Activated naive CD8-positive, alpha-beta T cell treated with anti-CD3 and anti-CD28 coated beads for 36 hours (primary cell): ENCODE results near the gene BAIAP2L1. TPM values are rescaled to one million over a fixed set of nuclear protein-coding genes. Genes with fewer than 3 reads are reported as not detected.
A peak's percentile ranks its signal among the peaks of the same experiment; 100 is the strongest.
"Not testable (repeated sequence)": the region's sequence is repeated elsewhere in the genome, so short reads cannot be mapped to it uniquely, and the experiment has no call there.

Source experiments
- DNase-seq: peaks from one replicate; pipeline ENCODE4 v3.0.0; 2021
- H3K27ac Mint-ChIP-seq: one replicate; pipeline ENCODE4 v1.8.0; 2022; ENCODE audit warnings: mild to moderate bottlenecking, moderate library complexity, mixed read lengths
- H3K27me3 Mint-ChIP-seq: one replicate; pipeline ENCODE4 v1.8.0; 2022; ENCODE audit warnings: mild to moderate bottlenecking, mixed read lengths
- H3K36me3 Mint-ChIP-seq: one replicate; pipeline ENCODE4 v1.8.0; 2021; ENCODE audit warnings: mild to moderate bottlenecking, mixed read lengths
- H3K4me1 Mint-ChIP-seq: one replicate; pipeline ENCODE4 v1.8.0; 2021; ENCODE audit warnings: mixed read lengths
- H3K4me3 Mint-ChIP-seq: one replicate; pipeline ENCODE4 v1.8.0; 2022; ENCODE audit warnings: mild to moderate bottlenecking, moderate library complexity, mixed read lengths
- H3K9me3 Mint-ChIP-seq: one replicate; pipeline ENCODE4 v1.8.0; 2022; ENCODE audit warnings: mixed read lengths
- total RNA-seq, 2 experiments: library from RNA; stranded (reverse); gene quantifications; one replicate each; pipeline ENCODE4 v1.2.3, GENCODE V29; 2021

The BAIAP2L1 gene
- total RNA-seq, 2 experiments from 2014 or later, result 2.3 TPM

- H3K4me1 Mint-ChIP-seq, H3K4me3 Mint-ChIP-seq, H3K27ac Mint-ChIP-seq, H3K9me3 Mint-ChIP-seq, DNase-seq, H3K27me3 Mint-ChIP-seq, H3K36me3 Mint-ChIP-seq: not testable (repeated sequence)
Observed at GRCh38 chr7:98413655-98414054, 12.8 kb upstream of the BAIAP2L1 start.

DNA sequence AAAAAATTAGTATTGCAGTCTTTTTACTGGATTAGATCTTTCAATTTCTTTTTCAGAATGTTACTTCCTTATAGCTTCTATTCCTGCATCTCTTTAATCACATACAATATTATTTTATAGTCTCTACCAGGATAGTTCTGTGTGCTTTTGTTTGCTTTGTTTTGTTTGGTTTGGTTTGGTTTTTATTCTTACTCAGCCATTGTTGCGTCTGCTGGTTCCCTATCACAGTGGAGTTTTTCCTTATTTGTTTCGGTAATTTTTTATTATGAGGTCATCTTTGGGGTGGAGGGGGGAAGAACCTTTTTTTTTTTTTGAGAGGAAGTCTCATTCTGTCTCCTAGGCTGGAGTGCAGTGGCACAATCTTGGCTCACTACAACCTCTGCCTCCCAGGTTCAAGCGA lies 9.0 kb upstream of the BAIAP2L1 start:
- Mint-ChIP-seq H3K27me3 (no peaks in the 10 kb centered on the region), H3K27ac (no peak overlapping the region), H3K9me3 (no peaks in the 10 kb centered on the region), H3K4me3 (no peak overlapping the region), H3K4me1 (no peaks in the 10 kb centered on the region), H3K36me3 (no peaks in the 10 kb centered on the region)
- DNase-seq, result no peak

GRCh38 chr7:98408146-98408545 lies 7.3 kb upstream of the BAIAP2L1 start:
- not testable (repeated sequence) for H3K27ac Mint-ChIP-seq, H3K4me3 Mint-ChIP-seq, H3K4me1 Mint-ChIP-seq, H3K9me3 Mint-ChIP-seq, H3K27me3 Mint-ChIP-seq, H3K36me3 Mint-ChIP-seq, DNase-seq

DNA sequence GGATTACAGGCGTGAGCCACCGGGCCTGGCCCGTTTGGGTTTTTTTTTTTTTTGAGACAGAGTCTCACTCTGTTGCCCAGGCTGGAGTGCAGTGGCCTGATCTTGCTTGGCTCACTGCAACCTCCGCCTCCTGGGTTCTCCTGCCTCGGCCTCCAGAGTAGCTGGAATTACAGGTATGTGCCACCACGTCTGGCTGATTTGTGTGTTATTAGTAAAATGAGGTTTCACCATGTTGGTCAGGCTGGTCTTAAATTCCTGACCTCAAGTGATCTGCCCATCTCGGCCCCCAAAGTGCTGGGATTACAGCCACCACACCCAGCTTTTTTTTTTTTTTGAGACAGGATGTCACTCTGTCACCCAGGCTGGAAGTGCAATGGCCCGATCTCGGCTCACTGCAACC lies 5.9 kb upstream of the BAIAP2L1 start:
- no peaks in the 10 kb centered on the region for H3K36me3 Mint-ChIP-seq

DNA sequence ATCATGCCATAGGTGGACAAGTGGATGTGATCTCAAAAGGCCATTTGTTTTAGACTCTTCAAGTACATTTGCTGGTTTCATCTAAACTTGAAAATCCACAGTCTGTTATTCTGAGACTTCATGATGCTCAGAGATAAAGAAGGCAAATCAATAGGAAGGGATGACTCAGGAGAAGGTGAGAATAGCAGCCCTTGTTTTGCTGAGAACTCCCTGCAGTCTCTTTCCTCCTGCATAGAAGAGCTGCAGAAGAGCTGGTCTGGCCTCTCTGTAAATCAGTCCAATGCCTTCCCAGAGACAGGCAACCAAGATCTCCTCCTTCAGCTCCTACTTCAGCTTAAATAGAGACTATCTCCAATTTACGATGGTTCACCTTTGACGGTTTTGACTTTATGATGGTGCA lies 4.0 kb upstream of the BAIAP2L1 start:
- H3K36me3 Mint-ChIP-seq, result no peaks in the 10 kb centered on the region
- H3K4me1 Mint-ChIP-seq, result peaks cover 1% of the 10 kb centered on the region
- no peak overlapping the region for H3K4me3 Mint-ChIP-seq
- H3K27ac Mint-ChIP-seq, result no peak overlapping the region
- peaks cover 11% of the 10 kb centered on the region for H3K27me3 Mint-ChIP-seq
- no peaks in the 10 kb centered on the region for H3K9me3 Mint-ChIP-seq
- no peak for DNase-seq

More for the DNA sequence above, 5.9 kb upstream of the BAIAP2L1 start:
- H3K4me3 Mint-ChIP-seq, result no peak overlapping the region
- H3K27me3 Mint-ChIP-seq, result peaks cover 5% of the 10 kb centered on the region
- DNase-seq, result no peak
- H3K4me1 Mint-ChIP-seq, result no peaks in the 10 kb centered on the region
- no peaks in the 10 kb centered on the region for H3K9me3 Mint-ChIP-seq
- no peak overlapping the region for H3K27ac Mint-ChIP-seq

DNA sequence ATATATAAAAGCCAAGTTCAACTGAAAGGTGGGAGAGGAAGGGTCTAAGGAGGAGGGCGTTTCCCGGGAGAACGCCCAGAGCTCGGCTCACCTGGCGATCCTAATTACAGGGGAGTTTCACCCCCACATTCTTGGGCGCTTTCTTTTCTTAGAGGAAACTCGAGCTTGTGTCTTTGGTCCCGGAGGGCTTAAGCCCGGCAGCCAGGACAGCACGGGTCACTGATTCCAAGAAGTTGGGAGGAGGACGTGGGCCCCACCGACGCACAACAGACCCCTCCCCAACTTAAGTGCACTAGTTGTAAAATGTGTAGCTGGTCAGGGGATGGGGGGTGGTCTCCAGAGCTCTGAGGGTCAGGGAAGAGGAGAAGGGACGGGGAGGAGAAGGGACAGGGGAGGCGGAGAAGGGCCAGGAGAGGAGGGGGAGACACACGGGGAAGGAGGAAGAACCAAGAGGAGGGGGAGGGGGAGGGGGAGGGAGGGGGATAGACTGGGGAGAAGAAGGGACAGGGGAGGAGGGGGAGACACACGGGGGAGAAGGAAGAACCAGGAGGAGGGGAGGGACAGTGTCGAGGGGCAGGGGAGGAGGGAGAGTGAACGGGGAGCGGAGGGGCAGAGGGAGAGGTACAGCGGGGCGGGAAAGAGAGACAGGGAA lies 874 bp downstream of the BAIAP2L1 start:
- DNase-seq, result no peak
- H3K9me3 Mint-ChIP-seq, result no peaks in the 10 kb centered on the region
- H3K4me1 Mint-ChIP-seq, result peaks cover 4% of the 10 kb centered on the region
- H3K36me3 Mint-ChIP-seq, result no peaks in the 10 kb centered on the region
- H3K4me3 Mint-ChIP-seq, result peak overlapping the region; percentile 33
- peaks cover 39% of the 10 kb centered on the region for H3K27me3 Mint-ChIP-seq
- no peak overlapping the region for H3K27ac Mint-ChIP-seq

GRCh38 chr7:98399462-98399861 lies 1.4 kb downstream of the BAIAP2L1 start:
- peak overlapping the region; percentile 33 for H3K4me3 Mint-ChIP-seq
- H3K9me3 Mint-ChIP-seq, result no peaks in the 10 kb centered on the region
- no peak overlapping the region for H3K27ac Mint-ChIP-seq
- H3K27me3 Mint-ChIP-seq, result peaks cover 39% of the 10 kb centered on the region
- no peaks in the 10 kb centered on the region for H3K36me3 Mint-ChIP-seq
- H3K4me1 Mint-ChIP-seq, result peaks cover 4% of the 10 kb centered on the region
- no peak for DNase-seq

- peaks cover 39% of the 10 kb centered on the region for H3K27me3 Mint-ChIP-seq
- H3K4me3 Mint-ChIP-seq, result no peak overlapping the region
Observed at GRCh38 chr7:98398567-98399372, 2.1 kb downstream of the BAIAP2L1 start.

GRCh38 chr7:98396768-98397167 lies 4.1 kb downstream of the BAIAP2L1 start:
- H3K27me3 Mint-ChIP-seq, result peaks cover 34% of the 10 kb centered on the region
- H3K27ac Mint-ChIP-seq, result no peak overlapping the region
- no peaks in the 10 kb centered on the region for H3K9me3 Mint-ChIP-seq
- no peak for DNase-seq
- H3K36me3 Mint-ChIP-seq, result no peaks in the 10 kb centered on the region
- H3K4me1 Mint-ChIP-seq, result peaks cover 4% of the 10 kb centered on the region
- no peak overlapping the region for H3K4me3 Mint-ChIP-seq

More at GRCh38 chr7:98398567-98399372, 2.1 kb downstream of the BAIAP2L1 start:
- Mint-ChIP-seq H3K36me3 (no peaks in the 10 kb centered on the region), H3K4me1 (peaks cover 4% of the 10 kb centered on the region), H3K27ac (no peak overlapping the region), H3K9me3 (no peaks in the 10 kb centered on the region)
- DNase-seq, result no peak

DNA sequence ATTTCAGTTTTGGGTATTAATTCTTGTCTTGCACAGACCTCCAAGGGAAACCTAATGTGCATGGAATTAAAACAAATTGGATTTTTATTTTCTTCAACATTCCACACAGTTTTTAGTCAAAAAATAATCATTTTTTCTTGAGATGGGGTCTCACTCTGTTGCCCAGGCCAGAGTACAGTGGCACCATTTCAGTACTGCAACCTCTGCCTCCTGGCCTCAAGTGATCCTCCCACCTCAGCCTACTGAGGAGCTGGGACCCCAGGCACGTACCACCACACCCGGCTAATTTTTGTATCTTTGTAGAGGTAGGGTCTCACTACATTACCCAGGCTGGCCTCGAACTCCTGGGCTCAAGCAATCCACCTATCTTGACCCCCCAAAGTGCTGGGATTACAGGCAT lies 4.9 kb downstream of the BAIAP2L1 start:
- DNase-seq, result no peak
- no peaks in the 10 kb centered on the region for H3K9me3 Mint-ChIP-seq
- no peak overlapping the region for H3K27ac Mint-ChIP-seq
- H3K27me3 Mint-ChIP-seq, result peaks cover 34% of the 10 kb centered on the region
- H3K4me1 Mint-ChIP-seq, result peaks cover 3% of the 10 kb centered on the region
- H3K4me3 Mint-ChIP-seq, result no peak overlapping the region
- no peaks in the 10 kb centered on the region for H3K36me3 Mint-ChIP-seq

DNA sequence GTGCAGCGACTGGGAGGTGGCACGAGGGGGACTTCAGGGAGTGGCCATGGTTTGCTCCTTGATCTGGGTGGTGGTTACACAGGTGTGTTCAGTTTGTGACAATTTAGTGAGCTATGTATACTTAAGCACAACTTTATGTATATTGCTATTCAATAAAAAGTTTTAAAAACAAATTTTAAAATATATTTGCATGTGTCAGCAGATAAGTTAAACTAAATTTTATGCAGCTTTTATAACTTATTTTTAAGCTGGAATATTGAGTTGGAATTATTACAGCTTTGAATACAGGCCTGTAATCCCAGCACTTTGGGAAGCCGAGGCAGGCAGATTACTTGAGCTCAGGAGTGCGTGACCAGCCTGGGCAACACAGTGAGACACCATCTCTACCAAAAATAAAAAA lies 5.4 kb downstream of the BAIAP2L1 start:
- no peaks in the 10 kb centered on the region for H3K36me3 Mint-ChIP-seq
- no peak for DNase-seq
- no peak overlapping the region for H3K4me3 Mint-ChIP-seq
- no peaks in the 10 kb centered on the region for H3K9me3 Mint-ChIP-seq
- no peak overlapping the region for H3K27ac Mint-ChIP-seq
- peaks cover 3% of the 10 kb centered on the region for H3K4me1 Mint-ChIP-seq
- peaks cover 34% of the 10 kb centered on the region for H3K27me3 Mint-ChIP-seq

DNA sequence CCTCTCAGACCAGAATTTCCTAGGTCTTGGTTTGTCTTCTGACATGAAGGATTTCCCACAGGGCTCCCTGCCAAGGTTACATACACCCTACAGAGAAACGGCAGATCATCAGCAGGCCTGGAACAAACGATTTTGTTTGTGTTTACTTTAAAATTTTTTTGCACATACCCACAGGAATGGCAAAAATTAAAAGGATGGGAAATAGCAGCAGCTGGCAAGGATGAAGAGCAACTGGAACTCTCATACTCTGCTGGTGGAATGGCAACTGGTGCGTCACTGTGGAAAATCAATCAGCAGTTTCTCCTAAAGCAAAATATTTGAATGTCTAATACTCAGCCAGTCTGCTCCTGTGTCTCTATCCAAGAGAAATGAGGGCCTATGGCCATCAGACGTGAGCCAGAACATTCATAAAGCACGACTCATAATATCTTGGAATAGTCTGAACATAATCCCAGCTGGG lies 6.5 kb downstream of the BAIAP2L1 start:
- Mint-ChIP-seq H3K27ac (no peak overlapping the region), H3K4me3 (no peak overlapping the region), H3K9me3 (no peaks in the 10 kb centered on the region), H3K27me3 (peaks cover 24% of the 10 kb centered on the region), H3K36me3 (no peaks in the 10 kb centered on the region), H3K4me1 (no peaks in the 10 kb centered on the region)
- no peak for DNase-seq

- H3K4me3 Mint-ChIP-seq, result no peak overlapping the region
- DNase-seq, result no peak
- no peak overlapping the region for H3K27ac Mint-ChIP-seq
- H3K27me3 Mint-ChIP-seq, result no peaks in the 10 kb centered on the region
- no peaks in the 10 kb centered on the region for H3K4me1 Mint-ChIP-seq
- no peaks in the 10 kb centered on the region for H3K9me3 Mint-ChIP-seq
- no peaks in the 10 kb centered on the region for H3K36me3 Mint-ChIP-seq
Observed at GRCh38 chr7:98387544-98388226, 13.2 kb downstream of the BAIAP2L1 start.

GRCh38 chr7:98387131-98387530 lies 13.8 kb downstream of the BAIAP2L1 start:
- no peaks in the 10 kb centered on the region for H3K4me1 Mint-ChIP-seq
- H3K27me3 Mint-ChIP-seq, result no peaks in the 10 kb centered on the region
- no peak overlapping the region for H3K4me3 Mint-ChIP-seq
- H3K36me3 Mint-ChIP-seq, result no peaks in the 10 kb centered on the region
- H3K27ac Mint-ChIP-seq, result no peak overlapping the region
- no peaks in the 10 kb centered on the region for H3K9me3 Mint-ChIP-seq
- no peak for DNase-seq

DNA sequence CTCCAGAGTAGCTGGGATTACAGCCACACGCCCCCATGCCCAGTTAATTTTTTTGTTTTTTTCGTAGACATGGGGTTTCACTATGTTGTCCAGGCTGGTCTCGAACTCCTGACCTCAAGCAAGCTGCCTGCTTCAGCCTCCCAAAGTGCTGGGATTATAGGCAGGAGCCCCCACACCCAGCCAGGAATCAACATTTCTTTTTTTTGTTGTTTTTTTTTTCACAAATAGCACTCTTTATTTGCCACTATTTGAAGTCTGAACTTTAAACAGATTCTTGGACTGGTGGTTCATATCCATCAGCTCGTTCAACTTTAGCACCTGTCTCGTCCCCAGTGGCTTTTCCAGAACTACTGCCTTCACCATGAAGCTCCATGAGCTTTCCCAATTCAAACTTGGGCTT lies 15.4 kb downstream of the BAIAP2L1 start:
- not testable (repeated sequence) for DNase-seq, H3K9me3 Mint-ChIP-seq, H3K36me3 Mint-ChIP-seq, H3K4me3 Mint-ChIP-seq, H3K4me1 Mint-ChIP-seq, H3K27me3 Mint-ChIP-seq, H3K27ac Mint-ChIP-seq
